Measurements from ENCODE around the gene OVCH2. TPM values are rescaled to one million over a fixed set of nuclear protein-coding genes. Genes with fewer than 3 reads are reported as not detected.

The OVCH2 gene
- total RNA-seq, 4 donors from 2014 or later, result not detected

DNA sequence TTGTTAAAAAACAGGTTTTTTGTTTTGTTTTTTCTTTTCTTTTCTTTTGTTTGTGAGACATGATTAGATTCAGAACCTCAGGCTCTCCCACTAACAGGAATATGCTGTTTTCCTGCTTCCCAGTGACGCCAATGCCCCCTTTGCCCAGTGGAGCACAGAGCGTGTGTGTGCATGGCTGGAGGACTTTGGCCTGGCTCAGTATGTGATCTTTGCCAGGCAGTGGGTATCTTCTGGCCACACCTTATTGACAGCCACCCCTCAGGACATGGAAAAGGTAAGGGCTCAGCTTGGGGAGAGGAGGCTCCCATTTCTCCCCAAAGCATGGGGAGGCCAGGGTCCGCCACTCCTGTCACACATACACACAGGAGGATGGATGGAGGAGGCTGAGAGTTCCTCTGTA is 58.0 kb downstream of the OVCH2 start:
- peaks cover 46 to 47% of the 10 kb centered on the region in 2 donors for H3K36me3 ChIP-seq
- no peak for TF ChIP-seq CTCF (IDR thresholded peaks at IDR 0.05)
- no peak for TF ChIP-seq POLR2A (IDR thresholded peaks at IDR 0.05)
- intact Hi-C loops (cut with DNase I), result no loop called here
- H3K4me1 ChIP-seq, result peaks cover 1% of the 10 kb centered on the region in 2 donors
- H3K4me3 ChIP-seq (replicated peaks in 1 of 3), result no peak overlapping the region
- H3K27ac ChIP-seq, result no peak overlapping the region
- H3K9me3 ChIP-seq, result no peaks in the 10 kb centered on the region
- WGBS, 2 donors, result 94 to 96% methylated on average over 3 of the region's 3 CpGs
- no peak for DNase-seq
- H3K27me3 ChIP-seq, result no peaks in the 10 kb centered on the region

DNA sequence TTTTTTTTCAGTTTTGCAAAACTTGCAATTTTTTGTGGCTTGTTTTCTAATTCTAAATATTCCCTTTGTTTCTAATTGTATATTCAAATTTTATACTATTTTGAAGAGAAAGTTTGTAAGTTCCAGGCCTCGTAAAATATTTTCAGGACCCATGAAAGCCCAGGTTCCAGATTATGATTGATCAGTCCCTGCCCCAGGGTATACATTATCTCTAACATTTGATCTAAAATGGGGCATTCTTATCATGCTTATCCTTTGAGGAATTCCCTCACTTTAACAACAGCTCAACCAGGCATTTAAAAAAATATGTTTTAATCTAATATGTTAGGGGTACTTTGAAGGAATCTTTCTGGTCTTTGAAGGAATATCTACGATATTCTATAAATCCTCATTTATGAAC is 59.4 kb downstream of the OVCH2 start:
- intact Hi-C loops (cut with DNase I), result no loop called here
- 96 to 97% methylated on average over 2 of the region's 2 CpGs for WGBS, 2 donors
- peaks cover 7 to 10% of the 10 kb centered on the region in 2 donors for H3K4me1 ChIP-seq
- DNase-seq, result no peak
- no peaks in the 10 kb centered on the region for H3K27me3 ChIP-seq
- no peak for TF ChIP-seq POLR2A (IDR thresholded peaks at IDR 0.05)
- TF ChIP-seq CTCF (IDR thresholded peaks at IDR 0.05), result no peak
- H3K4me3 ChIP-seq (replicated peaks in 1 of 3), result no peak overlapping the region
- H3K27ac ChIP-seq, result no peak overlapping the region
- H3K36me3 ChIP-seq, result peaks cover 36 to 41% of the 10 kb centered on the region in 2 donors
- H3K9me3 ChIP-seq, result no peaks in the 10 kb centered on the region

DNA sequence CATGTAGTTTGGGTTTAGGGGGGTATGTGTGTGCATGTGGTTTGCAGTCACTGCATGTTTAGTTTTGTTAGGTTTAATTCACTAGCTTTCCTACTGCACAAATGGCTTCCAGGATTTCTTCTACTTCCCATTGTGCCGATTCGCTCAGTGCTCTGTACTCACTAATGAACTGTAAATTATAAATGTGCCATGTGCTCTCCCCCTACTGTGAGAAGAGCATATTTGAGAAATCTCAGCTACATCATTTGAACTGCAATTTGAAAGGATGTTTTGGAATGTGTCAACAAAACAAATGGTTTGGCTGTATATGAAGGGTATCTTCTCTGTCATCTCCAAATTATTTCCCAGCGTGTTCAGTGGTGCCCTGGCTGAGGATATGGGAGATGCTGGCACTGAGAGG is 61.1 kb downstream of the OVCH2 start:
- 95 to 97% methylated on average over 3 of the region's 3 CpGs for WGBS, 2 donors
- DNase-seq, result no peak
- TF ChIP-seq POLR2A (IDR thresholded peaks at IDR 0.05), result no peak
- no peak for TF ChIP-seq CTCF (IDR thresholded peaks at IDR 0.05)

GRCh38 chr11:7643314-7643713 is 63.0 kb downstream of the OVCH2 start:
- 55 to 56% methylated on average over 4 of the region's 4 CpGs for whole genome bisulfite sequencing, 2 donors
- H3K36me3 ChIP-seq, result peaks cover 14 to 17% of the 10 kb centered on the region in 2 donors

More for the DNA sequence above, 61.1 kb downstream of the OVCH2 start:
- intact Hi-C loops (cut with DNase I), result no loop called here
- Histone ChIP-seq H3K27ac (no peak overlapping the region), H3K4me3 (replicated peaks in 1 of 3) (no peak overlapping the region), H3K36me3 (peaks cover 29 to 32% of the 10 kb centered on the region in 2 donors), H3K27me3 (no peaks in the 10 kb centered on the region), H3K9me3 (no peaks in the 10 kb centered on the region), H3K4me1 (peaks cover 14 to 15% of the 10 kb centered on the region in 2 donors)

GRCh38 chr11:7642747-7643146 is 63.5 kb downstream of the OVCH2 start:
- TF ChIP-seq CTCF (IDR thresholded peaks at IDR 0.05) (no peak), POLR2A (IDR thresholded peaks at IDR 0.05) (no peak)
- WGBS, 2 donors, result 38 to 41% methylated on average over 4 of the region's 4 CpGs
- Histone ChIP-seq H3K9me3 (no peaks in the 10 kb centered on the region), H3K27ac (peak overlapping the region; percentile 50 to 71 (median 62)), H3K4me3 (replicated peaks in 1 of 3) (no peak overlapping the region), H3K27me3 (no peaks in the 10 kb centered on the region), H3K36me3 (peaks cover 14% of the 10 kb centered on the region in 2 donors), H3K4me1 (peaks cover 26 to 38% of the 10 kb centered on the region in 2 donors)
- intact Hi-C loops (cut with DNase I), result no loop called here
- DNase-seq, result peak; percentile 44 to 60

More at GRCh38 chr11:7643314-7643713, 63.0 kb downstream of the OVCH2 start:
- no peak for DNase-seq
- Histone ChIP-seq H3K9me3 (no peaks in the 10 kb centered on the region), H3K27me3 (no peaks in the 10 kb centered on the region), H3K4me1 (peaks cover 24 to 33% of the 10 kb centered on the region in 2 donors), H3K4me3 (replicated peaks in 1 of 3) (no peak overlapping the region), H3K27ac (peak overlapping the region; percentile 50 to 71 (median 62))
- TF ChIP-seq POLR2A (IDR thresholded peaks at IDR 0.05), result no peak
- no peak for TF ChIP-seq CTCF (IDR thresholded peaks at IDR 0.05)
- intact Hi-C loops (cut with DNase I), result no loop called here

All from thyroid gland (tissue), 4 donors.